IMR-90 (cell line): ENCODE results near the gene CCM2. TPM values are rescaled to one million over a fixed set of nuclear protein-coding genes. Genes with fewer than 3 reads are reported as not detected.

ENCODE experiments used
- ATAC-seq: fragments of 200-7000 bp; cut with Tn5 transposase; 2 replicates; pipeline ENCODE4 v1.9.1; 2020; ENCODE audit warnings: low read depth, mild to moderate bottlenecking, moderate library complexity
- BruUV-seq: library from RNA; stranded (reverse); fragments of 400-500 nt; replicated peaks from 2 replicates; lab custom pipeline; 2021; lab: Mats Ljungman, UMichigan
- CTCF ChIA-PET: fragments of 300-600 bp; formaldehyde crosslinking; extraction: SDS; loops from one replicate; lab custom pipeline; 2021; ENCODE audit warnings: antibody characterized with exemption; lab: Yijun Ruan, JAX
- POLR2A ChIA-PET: fragments of 300-600 bp; sonication (Branson Sonifier 250); formaldehyde crosslinking; loops from one replicate; lab custom pipeline; 2022; ENCODE audit warnings: antibody characterized with exemption; ENCODE audit not compliant: unreplicated experiment; lab: Charles Lee
- DNase-seq: peaks from one replicate; pipeline ENCODE4 v3.0.0; 2013
- H2AFZ ChIP-seq: replicated peaks from 2 replicates; pipeline ENCODE3; 2013; ENCODE audit warnings: low read length, mild to moderate bottlenecking; ENCODE audit not compliant: poor library complexity
- H2AK5ac ChIP-seq: 2 replicates; pipeline ENCODE4 v1.6.1; 2013; ENCODE audit warnings: low read depth, low read length, inconsistent platforms
- H2AK9ac ChIP-seq: replicated peaks from 2 replicates; pipeline ENCODE3; 2013; ENCODE audit warnings: mild to moderate bottlenecking, low read depth, low read length, moderate library complexity; ENCODE audit not compliant: poor library complexity
- H2BK120ac ChIP-seq: 2 replicates; pipeline ENCODE4 v1.6.1; 2013; ENCODE audit warnings: low read depth, low read length, inconsistent platforms
- H2BK15ac ChIP-seq: 3 replicates; pipeline ENCODE4 v1.6.1; 2013; ENCODE audit warnings: low read depth, low read length, inconsistent platforms
- H2BK20ac ChIP-seq: 2 replicates; pipeline ENCODE4 v1.6.1; 2013; ENCODE audit warnings: low read depth, mild to moderate bottlenecking, inconsistent platforms, low read length, moderate library complexity
- H2BK5ac ChIP-seq: 2 replicates; pipeline ENCODE4 v1.6.1; 2013; ENCODE audit warnings: mild to moderate bottlenecking, low read depth, low read length, inconsistent platforms; ENCODE audit not compliant: poor library complexity, severe bottlenecking
- H3K14ac ChIP-seq: replicated peaks from 2 replicates; pipeline ENCODE4 v1.6.1; 2013; ENCODE audit warnings: low read depth, low read length, inconsistent platforms
- H3K18ac ChIP-seq: 2 replicates; pipeline ENCODE4 v1.6.1; 2013; ENCODE audit warnings: low read depth, low read length, control low read depth
- H3K23ac ChIP-seq: 2 replicates; pipeline ENCODE4 v1.6.1; 2013; ENCODE audit warnings: low read depth, low read length, inconsistent platforms
- H3K27ac ChIP-seq: 2 replicates; pipeline ENCODE4 v1.5.1; 2013; ENCODE audit warnings: mild to moderate bottlenecking, control low read depth, low read length; ENCODE audit not compliant: insufficient read depth
- H3K27me3 ChIP-seq: 2 replicates; pipeline ENCODE4 v1.6.1; 2013; ENCODE audit warnings: low read length; ENCODE audit not compliant: control insufficient read depth, insufficient read depth
- H3K36me3 ChIP-seq: 2 replicates; pipeline ENCODE4 v1.6.1; 2013; ENCODE audit warnings: low read length, mixed read lengths; ENCODE audit not compliant: control insufficient read depth, insufficient read depth
- H3K4ac ChIP-seq: 2 replicates; pipeline ENCODE4 v1.6.1; 2013; ENCODE audit warnings: low read depth, low read length, inconsistent platforms
- H3K4me1 ChIP-seq: 2 replicates; pipeline ENCODE4 v1.6.1; 2013; ENCODE audit warnings: low read length, mixed read lengths; ENCODE audit not compliant: control insufficient read depth, insufficient read depth
- H3K4me2 ChIP-seq: 2 replicates; pipeline ENCODE4 v1.6.1; 2013; ENCODE audit warnings: low read depth, mild to moderate bottlenecking, control low read depth, low read length, moderate library complexity
- H3K4me3 ChIP-seq: 2 replicates; pipeline ENCODE4 v1.5.1; 2013; ENCODE audit warnings: low read depth, mild to moderate bottlenecking, control low read depth, low read length, moderate library complexity; ENCODE audit not compliant: insufficient read depth
- H3K56ac ChIP-seq: 2 replicates; pipeline ENCODE4 v1.6.1; 2013; ENCODE audit warnings: low read length, inconsistent platforms; ENCODE audit not compliant: insufficient read depth; ENCODE audit errors: extremely low read depth
- H3K79me1 ChIP-seq, 2 experiments: 2 replicates each; pipeline ENCODE4 v1.6.1; 2013; ENCODE audit warnings: low read length in 2 of 2, inconsistent platforms in 1 of 2, low read depth in 1 of 2
- H3K9ac ChIP-seq: 2 replicates; pipeline ENCODE4 v1.6.1; 2013; ENCODE audit warnings: low read depth, low read length, control low read depth
- H3K9me1 ChIP-seq: 2 replicates; pipeline ENCODE4 v1.6.1; 2013; ENCODE audit warnings: low read length, inconsistent platforms; ENCODE audit not compliant: insufficient read depth
- H3K9me3 ChIP-seq: 2 replicates; pipeline ENCODE4 v1.6.1; 2013; ENCODE audit warnings: low read length; ENCODE audit not compliant: control insufficient read depth, insufficient read depth
- H4K20me1 ChIP-seq: 2 replicates; pipeline ENCODE4 v1.6.1; 2013; ENCODE audit warnings: low read length, inconsistent platforms; ENCODE audit not compliant: insufficient read depth
- H4K5ac ChIP-seq: 2 replicates; pipeline ENCODE4 v1.6.1; 2013; ENCODE audit warnings: mild to moderate bottlenecking, low read depth, low read length, control low read depth
- H4K8ac ChIP-seq, 2 experiments: 2 replicates each; pipeline ENCODE4 v1.6.1; 2013; ENCODE audit warnings: low read depth in 2 of 2, low read length in 2 of 2, control low read depth in 1 of 2, inconsistent platforms in 1 of 2
- H4K91ac ChIP-seq: 2 replicates; pipeline ENCODE4 v1.6.1; 2013; ENCODE audit warnings: low read depth, low read length, inconsistent platforms; ENCODE audit not compliant: insufficient read depth
- CHD1 ChIP-seq: IDR thresholded peaks from 2 replicates; pipeline ENCODE4 v1.6.1; 2012; ENCODE audit warnings: low read depth, low read length, improper control_type of control experiment
- MAZ ChIP-seq: IDR thresholded peaks from 2 replicates; pipeline ENCODE4 v1.6.1; 2012; ENCODE audit warnings: low read depth, mild to moderate bottlenecking, low read length, improper control_type of control experiment, moderate library complexity, borderline replicate concordance
- SMC3 ChIP-seq: fragments of 150-350 bp; IDR thresholded peaks from 2 replicates; pipeline ENCODE4 v1.6.1; 2016; ENCODE audit warnings: low read depth, mild to moderate bottlenecking, antibody characterized with exemption, low read length, moderate library complexity
- WGBS, 2 experiments: methylation state at CpG; one replicate each; pipeline versions ENCODE4 v1.1.5 to v1.1.7; 2013; ENCODE audit warnings: missing lambda C conversion rate in 2 of 2; ENCODE audit not compliant: insufficient read length in 1 of 2; ENCODE audit errors: extremely low coverage in 2 of 2; 5-methylcytosine and 5-hydroxymethylcytosine counted together
- dilution Hi-C: fragments of 300-500 bp; cut with HindIII; formaldehyde crosslinking; loops from one replicate; pipeline ENCODE4 v1.14.3; 2018; ENCODE audit warnings: low sequenced_read_pairs; ENCODE audit not compliant: unreplicated experiment
- in situ Hi-C: fragments of 300-500 bp; cut with MboI; formaldehyde crosslinking; loops from 3 replicates; pipeline ENCODE4 v1.14.3; 2019; ENCODE audit warnings: low sequenced_read_pairs, inconsistent platforms, mixed read lengths
- intact Hi-C: fragments of 100-400 bp; cut with micrococcal nuclease; formaldehyde crosslinking; loops from 2 replicates; pipeline ENCODE4 v1.10.0; 2022
- polyA plus RNA-seq, 3 experiments: library from polyadenylated mRNA; depleted of rRNA; stranded (reverse); fragments of >200 nt; gene quantifications; 2 replicates each; pipeline ENCODE4 v1.2.3, GENCODE V29; 2012; ENCODE audit warnings: low replicate concordance in 1 of 3
- total RNA-seq: library from RNA; depleted of rRNA; stranded (reverse); fragments of >200 nt; gene quantifications from 2 replicates; pipeline ENCODE4 v1.2.3, GENCODE V29; 2012

The CCM2 gene
- total and polyA plus RNA-seq, 2 of the 4 experiments (the other 2 are of a cell fraction) = 65.2 to 78.5 TPM

DNA sequence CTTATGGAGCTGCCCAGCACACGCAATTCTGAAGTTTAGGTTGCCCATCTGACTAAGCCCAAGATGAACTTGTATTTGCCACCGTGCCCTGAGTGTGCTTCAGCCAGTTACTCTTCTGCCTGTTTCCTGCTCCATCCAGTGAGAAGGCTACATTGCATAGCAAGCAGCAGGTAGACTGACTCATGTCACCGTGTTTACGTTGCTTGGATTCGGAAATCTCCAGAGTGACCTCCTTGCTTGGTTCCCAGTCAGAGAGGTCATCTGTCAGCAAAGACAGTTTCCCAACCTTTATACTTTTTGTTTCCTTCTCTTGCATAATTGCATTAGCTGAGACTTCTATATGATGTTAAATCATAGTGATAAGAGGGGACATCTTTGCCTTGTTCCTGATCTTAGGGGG, 57.9 kb downstream of the CCM2 start:
- Histone ChIP-seq H4K5ac (no peak overlapping the region), H2BK120ac (no peak overlapping the region), H2BK20ac (no peak overlapping the region), H4K8ac (no peak overlapping the region), H2BK15ac (no peak overlapping the region), H3K18ac (no peak overlapping the region), H3K27ac (no peak overlapping the region), H2AK5ac (no peak overlapping the region), H3K4me1 (peaks cover 1% of the 10 kb centered on the region), H2AK9ac (no peak overlapping the region), H3K14ac (peak overlapping the region; percentile 63; the same call in 1 of the 2 replicates), H2BK5ac (no peak overlapping the region), H4K91ac (no peak overlapping the region), H3K9me3 (no peaks in the 10 kb centered on the region), H3K4me3 (no peak overlapping the region), H3K27me3 (no peaks in the 10 kb centered on the region), H3K23ac (no peak overlapping the region), H3K4ac (no peak overlapping the region), H3K9ac (no peak overlapping the region), H3K4me2 (no peak overlapping the region), H3K36me3 (peaks cover 6% of the 10 kb centered on the region; the same call in 1 of the 2 replicates), H3K56ac (no peak overlapping the region), H4K20me1 (peaks cover 34% of the 10 kb centered on the region), H3K9me1 (peaks cover 21% of the 10 kb centered on the region), H3K79me1 (peaks cover 29 to 82% of the 10 kb centered on the region in 2 experiments), H2AFZ (no peak overlapping the region)
- POLR2A ChIA-PET = no interaction called here
- dilution Hi-C loops = no loop called here
- 94% methylated on average over 2 of the region's 5 CpGs; no CpG with 5 or more reads in 1 of the 2 experiments for WGBS, 2 experiments
- ATAC-seq (no peak), DNase-seq (no peak)
- CTCF ChIA-PET = interaction anchor here (0.7 kb wide), 1 partner anchor 14 kb away, joined by 3 read pairs; no protein-coding TSS in a partner anchor
- BruUV-seq = no TSS peak
- in situ Hi-C loops = no loop called here
- intact Hi-C loops = no loop called here
- no peak for TF ChIP-seq SMC3
- TF ChIP-seq CHD1 = no peak
- no peak for TF ChIP-seq MAZ
